ENCODE data around the gene MUC2.

Gene MUC2

DNA sequence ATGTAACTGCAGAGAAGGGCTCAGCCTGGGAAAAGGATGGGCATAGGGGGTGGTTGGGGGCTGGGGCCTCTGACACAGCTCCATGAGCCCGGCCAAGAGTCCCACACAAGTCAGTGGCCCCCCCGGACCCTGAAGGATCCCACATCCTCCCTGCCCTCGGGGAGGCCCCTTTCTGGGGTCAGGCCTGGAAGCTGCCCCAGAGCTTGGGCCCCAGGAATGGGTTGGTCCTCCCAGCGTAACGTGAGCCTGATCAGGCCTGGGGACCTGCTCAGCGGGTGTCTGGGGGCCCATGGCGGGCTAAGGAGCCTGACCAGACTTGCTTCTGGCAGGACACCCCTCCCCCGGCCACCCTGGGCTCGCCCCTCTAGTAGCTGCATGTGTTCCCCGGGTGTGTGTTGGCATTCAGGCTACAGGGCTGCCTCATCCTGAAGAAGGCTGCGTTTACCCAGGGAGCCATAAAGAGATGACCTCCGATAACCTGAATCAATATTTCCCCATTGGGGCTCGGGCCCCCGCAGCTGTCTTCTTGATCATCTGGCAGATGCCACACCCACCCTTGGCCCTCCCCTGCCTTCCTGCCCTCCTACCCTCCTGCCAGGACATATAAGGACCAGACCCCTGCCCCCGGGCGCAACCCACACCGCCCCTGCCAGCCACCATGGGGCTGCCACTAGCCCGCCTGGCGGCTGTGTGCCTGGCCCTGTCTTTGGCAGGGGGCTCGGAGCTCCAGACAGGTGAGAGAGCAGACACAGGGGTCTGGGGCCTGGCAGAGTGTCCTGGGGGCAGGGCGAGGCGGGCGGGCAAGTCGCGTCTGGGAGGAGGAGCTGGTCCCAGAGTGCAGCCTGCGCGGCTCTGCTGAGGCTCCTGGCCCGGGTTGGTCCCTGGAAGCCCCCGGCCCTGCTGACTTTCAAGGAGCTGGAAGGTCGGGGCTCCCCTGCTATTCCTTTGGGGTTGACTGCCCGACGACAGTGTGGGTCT, at the start of gene MUC2:
TSS of gene MUC2 (plus strand) at position 631 of the 978 bp plus-strand sequence.
- DNase-seq (ENCODE audit: low spot score) = no peak

DNA sequence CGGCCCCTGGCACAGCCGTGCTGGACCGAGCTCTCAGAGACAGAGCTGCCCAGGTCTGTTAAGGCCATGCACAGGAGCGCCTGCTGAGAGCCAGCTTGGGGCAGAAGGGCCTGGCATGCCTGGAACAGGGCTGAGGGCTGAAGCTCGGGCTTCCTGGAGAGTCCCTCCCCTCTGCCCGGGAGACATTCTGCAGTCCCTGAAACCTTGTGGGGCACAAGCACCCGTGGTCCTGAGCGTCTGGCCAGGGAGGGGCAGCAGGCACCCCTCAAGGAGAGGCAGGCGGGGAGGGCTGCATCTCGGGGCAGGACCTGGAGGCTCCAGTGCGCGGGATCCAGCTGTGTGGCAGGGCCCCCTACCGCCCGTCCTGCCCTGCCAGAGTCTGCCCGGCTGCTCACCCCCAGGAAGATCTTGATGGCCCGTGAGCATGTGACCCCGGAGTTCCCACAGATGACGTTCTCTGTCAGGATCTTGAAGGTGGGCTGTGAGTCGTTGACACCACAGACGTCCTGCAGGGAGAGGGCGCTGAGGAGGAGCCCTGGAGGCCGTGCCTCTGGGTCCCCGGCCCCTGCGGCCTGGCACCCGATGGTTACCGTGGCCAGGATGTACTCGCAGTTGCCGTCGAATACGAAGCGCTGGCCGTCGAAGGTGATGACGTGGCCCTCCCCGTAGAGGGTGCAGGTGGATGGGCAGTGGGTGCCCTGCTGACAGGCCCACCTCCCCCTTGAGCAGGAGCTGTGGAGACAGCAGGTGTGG, 49.1 kb upstream of the MUC2 start:
- no peak for DNase-seq (ENCODE audit: low spot score)

DNA sequence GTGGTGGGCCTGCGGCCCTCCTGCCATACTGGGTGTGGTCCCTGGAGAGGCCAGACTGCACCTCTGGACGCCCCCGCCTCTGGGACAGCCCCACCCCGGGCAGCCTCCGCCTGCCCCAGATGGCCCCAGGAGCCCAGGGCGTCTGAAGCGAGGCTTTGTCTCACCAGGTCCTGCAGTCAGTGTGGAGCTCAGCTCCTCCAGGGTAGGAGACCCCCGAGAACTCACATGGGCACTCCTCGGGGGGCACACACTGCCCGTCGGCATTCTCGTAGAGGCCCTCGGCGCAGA, 48.6 kb upstream of the MUC2 start:
- DNase-seq (ENCODE audit: low spot score) = no peak

DNA sequence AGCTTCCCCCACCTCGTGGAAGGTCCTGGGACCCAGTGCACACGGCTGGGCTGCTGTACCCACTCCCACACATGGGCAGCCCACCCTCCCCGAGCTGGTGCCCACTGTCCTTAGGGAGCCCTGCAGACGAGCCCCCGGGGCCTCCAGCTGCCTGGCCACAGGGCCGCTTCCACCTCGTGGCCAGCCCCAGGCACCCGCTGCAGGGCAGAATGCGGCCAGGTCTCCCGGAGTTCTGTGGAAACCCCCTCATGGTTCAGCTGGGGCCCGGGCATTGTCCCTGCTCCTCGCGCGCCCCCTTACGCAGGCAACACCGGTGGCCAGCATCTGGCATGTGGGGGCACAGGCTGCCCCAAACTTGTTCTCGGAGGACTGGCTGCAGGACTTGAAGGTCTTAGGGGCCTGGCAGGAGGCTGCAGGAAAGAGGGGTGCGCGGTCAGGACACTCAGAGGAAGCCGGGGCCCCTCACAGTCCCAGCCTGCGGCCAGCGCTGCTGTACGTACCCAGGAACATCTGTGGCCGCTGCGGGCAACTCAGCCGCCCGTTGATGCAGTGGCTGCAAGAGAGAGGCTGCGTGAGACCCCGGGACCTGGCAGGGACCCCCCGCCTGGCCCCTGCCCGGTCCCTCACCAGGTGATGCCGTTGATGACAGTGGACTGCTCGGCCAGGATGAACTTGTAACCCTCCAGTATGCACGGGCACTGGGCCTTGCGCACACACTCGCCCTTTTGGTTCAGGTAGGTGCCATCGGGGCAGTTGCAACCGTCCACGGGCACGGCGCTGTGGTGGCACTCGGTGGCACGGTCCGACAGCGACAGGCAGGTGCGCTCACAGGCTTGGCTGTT, 47.8 kb upstream of the MUC2 start:
- DNase-seq (ENCODE audit: low spot score) = no peak

DNA sequence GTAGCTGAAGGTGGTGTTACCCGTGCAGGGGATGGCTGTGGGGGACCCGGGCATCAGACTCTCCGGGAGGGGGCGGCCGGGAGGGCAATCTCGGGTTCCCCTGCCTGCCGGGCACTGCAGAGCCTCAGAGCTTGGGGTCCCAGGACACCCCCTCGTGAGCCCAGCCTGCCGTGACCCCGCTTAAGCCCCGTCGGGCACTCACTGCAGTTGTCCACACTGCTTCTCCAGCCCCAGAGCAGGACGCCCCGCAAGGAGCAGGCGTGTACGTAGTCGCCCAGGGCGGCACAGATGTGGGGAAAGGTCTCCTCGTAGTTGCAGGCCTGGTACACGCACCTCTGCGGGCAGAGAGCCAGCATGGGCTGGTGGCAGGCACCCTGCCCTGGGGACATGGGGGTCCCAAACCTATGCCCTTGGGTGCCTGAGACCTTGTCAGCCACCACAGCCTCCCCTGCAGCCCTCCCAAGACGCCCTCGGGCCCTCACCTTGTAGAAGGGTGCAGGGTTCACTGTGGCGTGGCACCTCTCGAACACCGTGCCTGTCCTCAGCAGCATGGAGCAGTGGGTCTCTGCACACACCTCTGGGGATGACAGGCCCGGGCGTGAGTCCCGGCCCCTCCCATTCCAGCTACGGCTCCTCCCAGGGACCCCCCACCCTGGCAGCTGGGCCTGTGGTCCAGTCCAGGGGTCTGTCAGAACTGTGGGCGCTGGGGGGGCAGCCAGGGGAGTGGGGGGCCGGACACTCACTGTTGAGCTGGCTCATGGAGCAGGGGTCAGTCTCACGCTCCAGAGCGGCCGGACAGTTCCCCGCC, 47.0 kb upstream of the MUC2 start:
- DNase-seq (ENCODE audit: low spot score) = no peak

DNA sequence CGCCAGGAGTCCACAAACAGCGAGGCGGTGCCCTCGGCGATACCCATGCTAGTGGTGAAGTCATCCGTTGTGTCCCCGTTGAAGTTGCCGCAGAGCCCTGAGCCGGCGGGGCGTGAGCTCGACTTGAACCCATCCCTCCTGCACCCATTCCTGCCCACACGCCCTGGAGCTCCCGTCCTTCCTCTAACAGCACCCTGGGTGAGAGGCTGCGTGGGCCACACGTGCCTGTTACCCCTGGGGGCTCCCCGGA, 46.5 kb upstream of the MUC2 start:
- no peak for DNase-seq (ENCODE audit: low spot score)

DNA sequence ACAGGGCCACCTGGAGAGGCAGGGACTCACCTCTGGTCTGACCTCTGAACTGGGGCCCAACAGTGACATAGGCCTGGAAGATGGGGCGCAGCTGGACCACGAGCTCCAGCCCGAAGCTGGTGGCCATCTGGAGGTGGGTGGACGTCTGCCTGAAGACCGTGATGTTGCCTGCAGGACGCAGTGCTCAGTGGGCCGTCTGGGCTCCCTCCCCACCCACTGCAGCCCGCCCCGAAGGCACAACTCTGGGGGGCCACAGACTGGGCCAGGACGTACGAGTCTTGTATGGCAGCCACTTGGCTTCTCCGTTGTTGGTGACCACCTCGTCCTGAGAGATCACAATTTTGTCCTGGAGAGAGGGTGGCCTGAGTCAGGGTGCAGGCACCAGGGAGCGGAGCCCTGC, 46.1 kb upstream of the MUC2 start:
- no peak for DNase-seq (ENCODE audit: low spot score)

DNA sequence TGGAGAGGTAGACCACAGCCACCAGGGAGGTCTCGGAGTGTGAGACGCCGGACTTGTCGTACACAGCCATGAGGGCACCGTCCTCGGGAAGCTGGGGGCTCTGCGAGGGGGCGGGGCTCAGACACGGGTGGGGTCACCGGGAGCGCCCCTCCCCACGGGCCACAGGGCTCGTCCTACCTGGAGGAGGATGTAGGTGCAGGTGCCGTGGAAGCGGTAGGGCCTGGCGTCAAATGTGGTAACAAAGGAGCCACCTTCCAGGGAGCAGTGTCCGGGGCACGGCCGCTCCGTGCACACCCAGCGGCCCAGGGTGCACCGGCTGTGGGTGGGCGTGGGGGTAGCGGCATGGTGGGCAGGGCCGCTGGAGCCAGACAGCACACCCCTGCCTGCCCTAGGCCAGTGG, 45.6 kb upstream of the MUC2 start:
- DNase-seq (ENCODE audit: low spot score) = no peak

DNA sequence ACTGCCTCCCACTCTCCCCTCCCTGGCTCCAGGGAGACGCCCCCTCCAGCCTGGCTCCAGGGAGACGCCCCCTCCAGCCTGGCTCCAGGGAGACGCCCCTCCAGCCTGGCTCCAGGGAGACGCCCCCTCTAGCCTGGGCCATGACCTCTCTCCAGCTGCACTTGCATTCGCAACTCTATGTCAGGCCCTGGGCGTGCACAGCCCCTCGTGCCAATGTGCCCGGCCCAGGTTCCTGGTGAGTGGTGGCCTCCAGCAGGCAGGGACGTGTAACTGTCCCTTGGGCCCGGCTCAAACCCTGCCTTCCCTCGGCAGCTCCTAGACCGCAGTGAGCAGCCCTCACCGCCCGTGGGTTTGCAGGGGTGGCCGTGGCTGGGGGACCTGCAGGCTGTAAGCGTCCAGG, 45.0 kb upstream of the MUC2 start:
- DNase-seq (ENCODE audit: low spot score) = no peak

DNA sequence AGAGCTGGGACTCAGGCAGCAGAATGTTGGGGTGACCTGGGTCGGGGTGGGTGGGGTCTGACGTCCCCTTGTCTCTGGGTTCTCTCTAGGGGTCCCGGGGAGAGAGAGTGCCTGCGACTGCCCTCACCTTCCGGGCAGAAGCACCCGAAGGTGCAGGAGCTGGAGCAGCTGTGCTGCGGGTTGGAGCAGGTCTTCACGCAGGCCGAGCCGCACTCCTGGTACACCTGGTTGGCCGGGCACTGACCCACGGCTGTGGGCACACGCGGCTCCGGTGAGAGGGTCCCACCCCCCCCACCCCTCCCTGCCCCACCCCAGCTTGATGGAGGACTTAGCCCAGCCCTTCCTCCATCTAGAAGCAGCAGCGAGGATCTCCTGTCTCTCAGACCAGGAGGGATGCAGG, 44.6 kb upstream of the MUC2 start:
- no peak for DNase-seq (ENCODE audit: low spot score)

DNA sequence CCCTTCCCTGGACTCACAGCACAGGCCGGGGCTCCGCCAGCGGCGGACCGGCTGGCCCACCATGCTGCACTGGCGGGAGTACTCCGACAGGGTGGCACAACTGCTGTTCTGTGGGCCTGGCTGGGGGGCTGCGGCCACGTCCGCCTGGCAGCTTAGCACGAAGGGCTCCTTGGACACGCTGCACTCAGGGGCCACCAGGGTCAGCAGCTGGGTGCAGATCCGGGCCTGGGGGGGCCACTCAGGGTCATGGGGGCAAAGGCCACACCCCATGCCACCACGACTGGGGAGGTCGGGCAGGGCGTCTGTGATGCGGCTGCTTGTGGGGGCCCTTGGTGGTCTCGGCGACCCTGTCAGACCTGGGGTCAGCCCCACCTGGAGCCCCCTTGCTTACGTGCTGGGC, 44.1 kb upstream of the MUC2 start:
- no peak for DNase-seq (ENCODE audit: low spot score)

DNA sequence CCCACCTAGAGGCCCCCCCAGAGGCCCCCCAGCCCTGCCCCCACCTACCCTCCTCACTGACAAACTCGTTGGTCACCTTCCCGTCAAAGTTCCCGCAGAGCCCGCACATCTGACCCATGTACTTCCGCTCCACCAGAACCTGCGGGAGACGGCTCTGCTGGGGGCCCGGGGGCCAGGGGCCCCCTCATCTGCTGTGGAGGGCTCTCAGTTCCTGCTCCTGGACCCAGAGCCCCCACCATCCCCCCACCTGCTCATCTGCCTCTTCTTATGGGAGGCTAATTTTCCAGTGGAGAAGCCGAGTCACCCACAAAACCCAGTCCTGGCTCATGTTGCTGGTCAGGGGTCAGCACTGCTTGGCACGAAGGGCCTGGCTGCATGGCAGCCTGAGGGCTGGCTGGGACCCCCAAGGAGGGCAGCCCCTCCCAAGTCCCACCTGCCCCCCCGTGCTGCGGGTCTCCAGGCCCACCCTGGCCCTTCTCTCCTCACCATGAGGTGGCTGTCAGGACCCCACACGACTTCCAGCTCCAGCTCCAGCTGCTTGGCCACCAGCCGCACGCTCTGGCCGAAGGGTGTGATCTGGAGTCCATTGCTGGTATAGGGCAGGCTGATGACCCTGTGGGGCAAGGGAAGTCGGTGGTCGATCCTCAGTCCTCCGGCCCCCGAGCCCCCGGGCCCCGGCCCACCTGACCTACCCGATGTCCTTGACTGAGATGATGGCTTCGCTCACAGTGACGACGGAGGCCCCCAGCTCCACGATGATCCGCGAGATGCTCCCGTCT, 43.4 kb upstream of the MUC2 start:
- no peak for DNase-seq (ENCODE audit: low spot score)

DNA sequence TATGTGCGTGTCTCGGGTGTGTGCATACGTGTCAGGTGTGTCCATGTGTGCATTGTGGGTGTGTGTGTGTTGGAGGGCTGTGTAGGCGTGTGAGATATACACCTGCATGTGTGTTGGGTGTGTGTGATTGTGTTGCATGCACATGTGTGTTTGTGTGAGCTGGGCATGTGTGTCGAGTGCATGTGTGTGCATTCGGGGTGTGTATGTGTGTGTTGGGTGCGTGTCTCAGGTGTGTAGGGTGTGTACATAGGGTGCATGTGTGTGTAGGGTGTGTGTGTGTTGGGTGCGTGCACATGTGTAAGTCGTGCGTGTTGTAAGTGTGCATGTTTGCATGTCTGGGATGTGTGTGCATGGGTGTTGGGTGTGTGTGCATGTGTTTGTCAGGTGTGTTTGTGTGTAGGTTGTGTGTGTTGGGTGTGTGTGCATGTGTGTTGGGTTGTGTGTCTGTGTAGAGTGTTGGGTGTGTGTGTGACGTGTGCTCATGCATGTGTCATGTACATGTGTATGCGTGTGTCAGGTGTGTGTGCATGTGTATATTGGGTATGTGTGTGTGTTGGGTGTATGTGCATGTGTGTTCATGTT, 42.3 kb upstream of the MUC2 start:
- no peak for DNase-seq (ENCODE audit: low spot score)

DNA sequence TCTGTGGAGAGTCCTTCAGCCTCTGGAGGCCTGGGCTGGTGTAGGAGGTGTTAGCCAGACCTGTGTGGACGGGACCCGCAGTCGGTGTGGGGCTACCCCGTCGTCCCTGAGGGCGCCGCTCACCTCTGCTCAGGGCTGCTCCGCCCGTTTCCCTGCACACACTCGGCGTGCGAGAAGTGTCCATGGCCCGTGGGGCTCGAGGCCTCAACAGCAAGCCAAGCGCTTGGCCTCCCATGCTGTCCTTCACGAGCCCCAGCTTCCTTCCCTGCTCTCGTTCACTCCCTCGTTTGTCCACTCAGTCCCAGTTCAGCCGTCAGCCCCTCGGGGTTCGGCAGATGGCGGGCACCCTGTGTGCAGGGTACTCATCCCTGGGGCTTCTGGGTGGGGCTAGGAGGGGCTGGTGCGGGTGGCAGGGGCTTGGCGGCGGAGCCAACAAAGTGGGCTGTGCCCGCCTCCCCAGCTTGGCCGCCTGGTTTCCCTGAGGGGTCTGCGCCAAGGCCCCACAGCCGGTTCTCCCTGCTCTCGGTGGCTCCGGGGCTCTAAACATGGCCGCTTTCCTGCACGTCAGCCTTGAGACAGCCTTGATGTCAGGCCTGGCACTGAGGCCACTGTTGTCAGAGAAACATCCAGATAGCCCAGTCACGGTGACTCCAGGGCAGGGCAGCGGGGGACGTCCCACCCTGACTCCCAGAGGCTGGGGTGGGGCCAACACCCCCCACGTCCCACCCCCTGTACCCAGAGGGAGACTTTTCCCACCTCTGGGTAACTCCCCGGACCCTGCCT, 41.5 kb upstream of the MUC2 start:
- no peak for DNase-seq (ENCODE audit: low spot score)

DNA sequence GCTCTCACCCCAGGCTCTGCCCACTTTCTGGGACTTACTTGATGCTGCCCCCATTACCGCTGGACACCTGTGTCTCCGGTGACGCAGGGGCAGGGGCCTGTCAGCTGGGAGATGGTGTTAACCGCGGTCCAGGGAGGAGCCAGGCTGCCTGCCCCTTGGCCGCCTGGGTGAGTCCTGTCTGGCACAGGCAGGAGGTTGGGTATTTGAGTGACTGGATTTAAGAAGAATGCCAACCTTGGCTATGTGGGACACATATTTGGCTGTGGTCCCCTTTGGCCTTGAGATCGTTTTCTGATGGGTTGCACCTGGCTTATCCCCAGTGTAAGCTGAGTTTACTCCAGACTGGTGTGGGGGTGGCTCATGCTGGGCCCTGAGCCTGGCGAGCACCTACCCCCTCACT, 40.7 kb upstream of the MUC2 start:
- DNase-seq (ENCODE audit: low spot score) = no peak

DNA sequence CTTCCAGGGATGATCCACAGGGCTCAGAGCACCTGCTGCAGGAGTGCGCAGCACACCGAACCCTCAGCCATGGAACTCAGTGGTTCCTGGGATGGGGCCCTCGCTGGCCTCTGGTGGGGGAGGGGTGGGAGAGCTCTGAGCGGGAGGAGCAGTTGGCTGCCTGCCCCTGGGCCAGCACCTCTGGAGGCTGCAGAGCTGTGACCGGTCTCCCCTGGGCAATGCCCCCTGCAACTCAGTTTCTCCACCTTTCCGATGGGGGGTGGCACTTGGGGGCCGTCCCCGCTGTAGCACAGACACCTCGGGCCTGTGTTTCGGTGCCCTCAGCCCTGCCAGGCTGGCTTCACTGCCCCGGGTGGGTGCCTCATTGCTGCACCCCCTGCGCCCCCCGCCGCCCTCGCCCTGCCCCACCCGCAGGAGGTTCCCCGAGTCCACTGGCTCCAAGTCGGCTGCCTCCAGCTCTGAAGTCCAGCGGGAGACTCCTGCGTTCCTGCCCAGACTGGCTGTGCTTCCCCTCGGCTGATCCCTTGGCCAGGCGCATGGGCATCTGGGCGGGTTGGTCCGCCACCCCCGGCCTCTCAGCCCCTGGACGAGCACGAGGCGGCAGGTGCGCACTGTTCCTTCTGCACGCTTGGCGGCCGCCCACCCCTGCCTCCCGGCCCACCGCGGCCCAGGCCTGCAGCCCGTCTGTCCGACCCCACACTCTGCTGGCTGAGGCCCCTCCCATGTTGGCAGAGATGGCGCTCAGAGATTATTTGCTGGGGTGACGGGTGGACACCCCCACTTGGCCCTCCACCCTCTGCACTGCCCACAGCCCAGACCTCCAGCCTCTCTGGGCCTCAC, 40.0 kb upstream of the MUC2 start:
- no peak for DNase-seq (ENCODE audit: low spot score)

DNA sequence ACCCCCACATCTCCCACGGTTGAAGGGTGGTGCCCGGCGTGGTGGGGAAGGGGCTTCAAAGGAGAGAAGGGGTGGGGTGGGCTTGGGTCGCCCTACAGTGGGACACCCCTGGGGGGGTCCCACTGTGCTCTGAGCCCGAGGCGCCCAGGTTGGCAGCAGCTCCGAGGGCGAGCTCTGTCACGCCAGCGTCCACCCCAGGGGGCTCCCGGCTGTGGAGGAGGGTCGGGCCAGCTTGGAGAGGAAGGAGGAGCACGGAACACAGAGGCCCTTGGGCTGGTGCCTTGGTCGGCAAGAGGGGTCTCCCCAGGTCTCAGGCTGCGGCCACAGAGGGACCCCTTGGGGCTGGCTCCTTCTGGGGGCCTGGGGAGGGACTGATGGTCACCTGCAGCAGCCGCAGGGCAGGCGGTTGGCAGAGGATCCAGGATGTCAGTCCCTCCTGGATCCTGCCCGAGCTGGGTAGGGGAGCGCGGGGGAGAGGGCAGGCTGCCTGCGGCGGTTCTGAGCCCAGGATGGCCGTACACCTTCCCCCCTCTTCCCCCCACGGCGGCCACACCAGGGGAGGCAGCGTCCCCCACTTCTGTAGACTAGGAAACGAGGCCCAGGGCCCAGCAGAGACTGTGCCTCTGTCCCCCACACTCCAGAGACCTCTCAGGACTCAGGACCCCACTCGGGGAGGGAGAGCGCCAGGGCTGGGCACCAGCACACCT, 38.9 kb upstream of the MUC2 start:
- DNase-seq (ENCODE audit: low spot score) = no peak

DNA sequence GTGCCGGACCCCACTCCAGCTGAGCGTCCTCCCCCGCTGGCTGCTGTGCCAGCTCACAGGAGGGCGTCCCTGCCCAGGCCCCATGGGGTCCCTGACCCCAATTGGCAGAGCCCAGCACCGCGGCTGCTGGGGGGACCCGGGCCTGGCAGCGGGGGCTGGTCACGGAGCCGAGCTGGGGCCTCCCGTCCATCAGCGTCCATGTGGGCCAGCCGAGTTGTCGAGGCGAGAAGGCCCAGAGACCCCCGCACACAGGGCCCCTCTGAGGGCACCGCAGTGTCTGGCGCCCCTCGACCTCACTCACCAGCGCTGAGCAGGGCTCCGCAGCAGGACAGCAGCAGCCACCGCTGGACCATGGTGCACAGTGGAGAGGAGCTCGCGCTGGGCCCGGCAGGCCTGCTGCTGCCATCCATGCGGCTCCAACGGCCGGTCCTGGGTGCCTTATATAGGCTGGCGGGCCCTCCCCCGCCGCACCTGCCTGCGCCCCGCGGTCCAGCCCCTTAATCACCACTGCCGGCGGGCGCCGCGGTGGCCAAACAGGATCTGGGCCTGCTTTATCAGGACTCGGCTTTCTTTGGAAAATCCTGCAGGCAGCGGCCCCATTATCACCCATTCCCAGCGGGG, 38.3 kb upstream of the MUC2 start, which contains the start of gene MUC6:
TSS of gene MUC6 (minus strand) at position 416 of the 621 bp plus-strand sequence. CDS start at position 353, 63 bp downstream.
- DNase-seq (ENCODE audit: low spot score) = no peak

Data from HuH-7.5 (cell line).